GM21717 (cell line): Measurements from ENCODE around the gene GATA6.
"Not testable (repeated sequence)": the region's sequence is repeated elsewhere in the genome, so short reads cannot be mapped to it uniquely, and the experiment has no call there.

Experiments
- ATAC-seq: cut with Tn5 transposase; IDR thresholded peaks from one replicate; pipeline ENCODE4 v1.9.1; 2021; ENCODE audit warnings: mild to moderate bottlenecking, moderate library complexity; ENCODE audit not compliant: unreplicated experiment

Gene GATA6

GRCh38 chr18:22180722-22181121 lies 11.3 kb downstream of the GATA6 start:
- no peak for ATAC-seq

GRCh38 chr18:22182884-22183697 lies 13.7 kb downstream of the GATA6 start:
- ATAC-seq, result no peak

GRCh38 chr18:22183698-22184170 lies 14.3 kb downstream of the GATA6 start:
- ATAC-seq, result no peak

GRCh38 chr18:22184573-22184972 lies 15.2 kb downstream of the GATA6 start:
- ATAC-seq, result not testable (repeated sequence)

- ATAC-seq, result no peak
Observed at GRCh38 chr18:22185273-22185672, 15.9 kb downstream of the GATA6 start.

- ATAC-seq, result no peak
Observed at GRCh38 chr18:22185771-22186386, 16.5 kb downstream of the GATA6 start.

GRCh38 chr18:22186484-22186971 lies 17.1 kb downstream of the GATA6 start:
- no peak for ATAC-seq

- ATAC-seq, result no peak
Observed at GRCh38 chr18:22188559-22189267, 19.3 kb downstream of the GATA6 start.

GRCh38 chr18:22189449-22190166 lies 20.2 kb downstream of the GATA6 start:
- no peak for ATAC-seq

- ATAC-seq, result no peak
Observed at GRCh38 chr18:22191346-22191695, 21.9 kb downstream of the GATA6 start.

GRCh38 chr18:22191923-22192322 lies 22.5 kb downstream of the GATA6 start:
- ATAC-seq, result no peak

GRCh38 chr18:22193466-22193865 lies 24.1 kb downstream of the GATA6 start:
- no peak for ATAC-seq

GRCh38 chr18:22194151-22194598 lies 24.8 kb downstream of the GATA6 start:
- no peak for ATAC-seq

- ATAC-seq, result no peak
Observed at GRCh38 chr18:22195052-22195451, 25.7 kb downstream of the GATA6 start.

- not testable (repeated sequence) for ATAC-seq
Observed at GRCh38 chr18:22196943-22197342, 27.6 kb downstream of the GATA6 start.

GRCh38 chr18:22197668-22198067 lies 28.3 kb downstream of the GATA6 start:
- ATAC-seq, result no peak

- no peak for ATAC-seq
Observed at GRCh38 chr18:22198163-22198562, 28.8 kb downstream of the GATA6 start.

- no peak for ATAC-seq
Observed at GRCh38 chr18:22199005-22199404, 29.6 kb downstream of the GATA6 start.

GRCh38 chr18:22200611-22201225 lies 31.3 kb downstream of the GATA6 start:
- ATAC-seq, result no peak

- ATAC-seq, result no peak
Observed at GRCh38 chr18:22203035-22203434, 33.6 kb downstream of the GATA6 start.
